HepG2 (cell line): ENCODE measurements around the gene ARHGEF11. TPM values are rescaled to one million over a fixed set of nuclear protein-coding genes. Genes with fewer than 3 reads are reported as not detected.
A peak's percentile ranks its signal among the peaks of the same experiment; 100 is the strongest.

Experiments used
- ATAC-seq: fragments of 200-7000 bp; cut with Tn5 transposase; 3 replicates; pipeline ENCODE4 v1.9.1; 2020; ENCODE audit warnings: mild to moderate bottlenecking, moderate library complexity
- BruUV-seq: library from RNA; stranded (reverse); fragments of 400-500 nt; replicated peaks from 2 replicates; lab custom pipeline; 2021; lab: Mats Ljungman, UMichigan
- CTCF ChIA-PET: fragments of 300-600 bp; formaldehyde crosslinking; extraction: SDS; loops from one replicate; lab custom pipeline; 2021; ENCODE audit warnings: low total read pairs, inconsistent platforms, low intra/inter-chr PET ratio; lab: Yijun Ruan, JAX
- POLR2A ChIA-PET: fragments of 350-600 bp; sonication (Branson Sonifier 250); formaldehyde crosslinking; loops from one replicate; lab custom pipeline; 2020; ENCODE audit warnings: antibody characterized with exemption, inconsistent platforms; lab: Yijun Ruan, JAX
- DNase-seq: peaks from one replicate; pipeline ENCODE4 v3.0.0-alpha.2; 2015; ENCODE audit warnings: low spot score
- FAIRE-seq: peaks from 3 replicates; lab custom pipeline; 2011; peaks lifted over from hg19 to GRCh38; lab: Jason Lieb, UNC
- H2AFZ ChIP-seq: one replicate; pipeline ENCODE4 v1.6.1; 2011; ENCODE audit warnings: low read length, inconsistent platforms
- H3K27ac ChIP-seq: fragments of 300-600 bp; 3 replicates; pipeline ENCODE4 v1.8.0; 2011; ENCODE audit warnings: mixed run types, mild to moderate bottlenecking, mixed read lengths, low read length, inconsistent platforms; ENCODE audit not compliant: insufficient read depth; ENCODE audit errors: extremely low read length
- H3K27me3 ChIP-seq, 2 experiments: fragments of 200-600 bp in 1 of 2; 2 replicates in 1 of 2; 3 replicates in 1 of 2; pipeline versions ENCODE4 v1.6.0 to v1.8.0; 2011; ENCODE audit warnings: low read length in 2 of 2, mild to moderate bottlenecking in 2 of 2, moderate library complexity in 2 of 2, inconsistent platforms in 1 of 2; ENCODE audit not compliant: insufficient read depth in 2 of 2, control insufficient read depth in 1 of 2
- H3K36me3 ChIP-seq, 2 experiments: fragments of 200-600 bp in 1 of 2; replicated peaks in 1 of 2; 2 replicates in 1 of 2; 3 replicates in 1 of 2; pipeline versions ENCODE4 v1.5.1 to v1.8.0; 2011; ENCODE audit warnings: low read length in 2 of 2, inconsistent platforms in 1 of 2; ENCODE audit not compliant: insufficient read depth in 2 of 2, control insufficient read depth in 1 of 2
- H3K4me1 ChIP-seq: 2 replicates; pipeline ENCODE4 v1.5.1; 2012; ENCODE audit warnings: low read length, inconsistent platforms; ENCODE audit not compliant: insufficient read depth
- H3K4me2 ChIP-seq: 2 replicates; pipeline ENCODE4 v1.6.0; 2011; ENCODE audit warnings: low read depth, low read length, inconsistent platforms
- H3K4me3 ChIP-seq, 3 experiments: fragments of 200-600 bp in 1 of 3; sonication (generic), shearing (Covaris generic) in 1 of 3; replicated peaks in 1 of 3; 2 replicates each; pipeline ENCODE4 v1.5.1; 2011 to 2016; ENCODE audit warnings: low read length in 3 of 3, inconsistent platforms in 2 of 3, low read depth in 2 of 3, mild to moderate bottlenecking in 2 of 3, control low read depth in 1 of 3, mixed read lengths in 1 of 3; ENCODE audit not compliant: insufficient read depth in 1 of 3
- H3K79me2 ChIP-seq: one replicate; pipeline ENCODE4 v1.6.1; 2011; ENCODE audit warnings: low read length, inconsistent platforms; ENCODE audit not compliant: insufficient read depth
- H3K9ac ChIP-seq: 2 replicates; pipeline ENCODE4 v1.6.0; 2011; ENCODE audit warnings: mild to moderate bottlenecking, low read depth, low read length, inconsistent platforms; ENCODE audit not compliant: insufficient read depth
- H3K9me3 ChIP-seq: 2 replicates; pipeline ENCODE4 v1.5.1; 2012; ENCODE audit warnings: mild to moderate bottlenecking, low read length
- H4K20me1 ChIP-seq: 2 replicates; pipeline ENCODE4 v1.6.0; 2011; ENCODE audit warnings: inconsistent platforms, mild to moderate bottlenecking, low read length, moderate library complexity; ENCODE audit not compliant: insufficient read depth
- KDM5B ChIP-seq: sonication (generic); formaldehyde crosslinking; IDR thresholded peaks from 2 replicates; pipeline ENCODE4 v1.4.0; 2020; ENCODE audit warnings: missing genetic modification reagents, mild to moderate bottlenecking, borderline replicate concordance
- RXRA ChIP-seq: sonication (generic); formaldehyde crosslinking; IDR thresholded peaks from 2 replicates; pipeline ENCODE4 v1.5.1; 2020; ENCODE audit warnings: missing genetic modification reagents
- THRA ChIP-seq: sonication (generic); formaldehyde crosslinking; IDR thresholded peaks from 2 replicates; pipeline ENCODE4 v1.4.0; 2020; ENCODE audit warnings: missing genetic modification reagents, borderline replicate concordance
- ZBTB25 ChIP-seq: IDR thresholded peaks from 2 replicates; pipeline ENCODE4 v1.6.1; 2018; ENCODE audit warnings: missing genetic modification reagents
- ZBTB3 ChIP-seq: sonication (generic); formaldehyde crosslinking; IDR thresholded peaks from 2 replicates; pipeline ENCODE4 v1.4.0; 2020; ENCODE audit warnings: low read depth, mild to moderate bottlenecking, moderate library complexity, missing genetic modification reagents, borderline replicate concordance
- ZBTB7B ChIP-seq: sonication (generic); formaldehyde crosslinking; IDR thresholded peaks from 2 replicates; pipeline ENCODE4 v1.4.0; 2020; ENCODE audit warnings: missing genetic modification reagents
- ZNF253 ChIP-seq: sonication (generic); formaldehyde crosslinking; IDR thresholded peaks from 2 replicates; pipeline ENCODE4 v1.8.0; 2022; ENCODE audit warnings: mild to moderate bottlenecking, missing genetic modification reagents, borderline replicate concordance
- ZNF350 ChIP-seq: sonication (generic); formaldehyde crosslinking; IDR thresholded peaks from 2 replicates; pipeline ENCODE4 v1.4.0; 2020; ENCODE audit warnings: mild to moderate bottlenecking, low read depth, missing genetic modification reagents, borderline replicate concordance
- ZNF512 ChIP-seq: sonication (generic); formaldehyde crosslinking; IDR thresholded peaks from 2 replicates; pipeline ENCODE4 v1.4.0; 2020; ENCODE audit warnings: mild to moderate bottlenecking, missing genetic modification reagents
- ZNF552 ChIP-seq: sonication (generic); formaldehyde crosslinking; IDR thresholded peaks from 2 replicates; pipeline ENCODE4 v1.9.0; 2022; ENCODE audit warnings: missing genetic modification reagents, mild to moderate bottlenecking, borderline replicate concordance
- WGBS: methylation state at CpG from one replicate; pipeline ENCODE4 v1.1.6; 2017; ENCODE audit warnings: low lambda C conversion rate; 5-methylcytosine and 5-hydroxymethylcytosine counted together
- in situ Hi-C: cut with HindIII; loops from 2 replicates; pipeline ENCODE4 v1.10.0; 2017; ENCODE audit warnings: low pct_unique_long_range_greater_than_20kb; ENCODE audit not compliant: extremely low pct_ligation_motif_present
- intact Hi-C: fragments of 100-400 bp; cut with micrococcal nuclease; formaldehyde crosslinking; loops from one replicate; pipeline ENCODE4 v1.10.0; 2022; ENCODE audit not compliant: unreplicated experiment
- polyA plus RNA-seq, 8 experiments: library from polyadenylated mRNA; depleted of rRNA in 3 of 8; stranded (reverse) in 7 of 8; unstranded in 1 of 8; fragments of >200 nt; fragmentation: Illumina TruSeq in 4 of 8; extraction: Trizol in 4 of 8; gene quantifications; 2 replicates each; pipeline versions ENCODE4 v1.2.1 to v1.2.3, GENCODE V29; 2011 to 2016; ENCODE audit warnings: low read depth in 4 of 8, missing spikeins in 1 of 8, mixed read lengths in 1 of 8; ENCODE audit not compliant: insufficient read depth in 1 of 8
- total RNA-seq, 5 experiments: library from RNA; depleted of rRNA; stranded (reverse); fragments of >200 nt; fragmentation: Illumina TruSeq; extraction: Trizol; gene quantifications; 2 replicates each; pipeline ENCODE4 v1.2.3, GENCODE V29; 2016; ENCODE audit warnings: low read depth in 1 of 5

The ARHGEF11 gene
- total and polyA plus RNA-seq, 2 of the 13 experiments (the other 11 are each of a cell fraction or from before 2014, with no cell fraction given) = 16.5 to 21.2 TPM

DNA sequence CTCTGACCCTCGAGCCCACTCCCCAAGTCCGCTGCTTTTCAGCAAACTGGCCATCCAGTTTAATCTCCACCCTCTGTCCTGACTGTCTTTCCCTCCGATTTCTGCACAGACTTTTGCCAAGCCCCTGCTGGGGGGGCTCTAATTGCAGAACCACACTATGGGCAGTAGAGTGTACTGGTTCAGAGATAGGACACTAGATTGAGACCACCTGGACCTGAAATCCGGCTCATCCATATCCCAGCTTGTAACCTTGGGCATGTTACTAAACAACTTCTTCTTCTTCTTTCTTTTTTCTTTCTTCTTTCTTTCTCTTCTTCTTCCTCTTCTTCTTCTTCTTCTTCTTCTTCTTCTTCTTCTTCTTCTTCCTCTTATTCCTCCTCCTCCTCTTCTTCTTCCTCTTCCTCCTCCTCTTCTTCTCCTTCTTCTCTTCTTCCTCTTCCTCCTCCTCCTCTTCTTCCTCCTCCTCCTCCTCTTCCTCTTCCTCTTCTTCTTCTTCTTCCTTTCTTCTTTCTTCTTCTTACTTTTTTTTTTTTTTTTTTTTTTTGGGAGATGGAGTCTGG is 117.4 kb downstream of the ARHGEF11 start:
- in situ Hi-C loops (loop anchor here (5.0 to 10.0 kb wide), 2 partner anchors 36 to 233 kb away; partner anchors contain the start of gene PEAR1), intact Hi-C loops (no loop called here)
- no TSS peak for BruUV-seq
- Histone ChIP-seq H3K36me3 (no peaks in the 10 kb centered on the region), H3K4me2 (peak overlapping the region; percentile 80), H3K79me2 (no peaks in the 10 kb centered on the region), H3K4me1 (peaks cover 20% of the 10 kb centered on the region), H3K9me3 (no peaks in the 10 kb centered on the region), H3K27ac (no peak overlapping the region), H3K9ac (no peak overlapping the region), H4K20me1 (0 out of 2 replicates have a peak, but pooled peaks cover 4% of the 10 kb centered on the region), H3K27me3 (peaks cover 16 to 70% of the 10 kb centered on the region in 2 experiments; a peak in 4 of 5 replicates), H2AFZ (no peak overlapping the region), H3K4me3 (peak overlapping the region in 1 of 3 experiments; percentile 65; a peak in 1 of 6 replicates)
- WGBS = 0% methylated on average over 2 of the region's 4 CpGs
- ChIA-PET POLR2A (no interaction called here), CTCF (interaction anchor here (1.3 to 2.7 kb wide), 3 partner anchors 36 to 131 kb away, joined by 4 to 14 read pairs (median 7); no protein-coding TSS in a partner anchor)
- TF ChIP-seq ZNF512 (CRISPR knock-in tag) = peak; percentile 81
- no peak for TF ChIP-seq ZNF253
- no peak for FAIRE-seq
- peak; percentile 17 for ATAC-seq
- no peak for DNase-seq

DNA sequence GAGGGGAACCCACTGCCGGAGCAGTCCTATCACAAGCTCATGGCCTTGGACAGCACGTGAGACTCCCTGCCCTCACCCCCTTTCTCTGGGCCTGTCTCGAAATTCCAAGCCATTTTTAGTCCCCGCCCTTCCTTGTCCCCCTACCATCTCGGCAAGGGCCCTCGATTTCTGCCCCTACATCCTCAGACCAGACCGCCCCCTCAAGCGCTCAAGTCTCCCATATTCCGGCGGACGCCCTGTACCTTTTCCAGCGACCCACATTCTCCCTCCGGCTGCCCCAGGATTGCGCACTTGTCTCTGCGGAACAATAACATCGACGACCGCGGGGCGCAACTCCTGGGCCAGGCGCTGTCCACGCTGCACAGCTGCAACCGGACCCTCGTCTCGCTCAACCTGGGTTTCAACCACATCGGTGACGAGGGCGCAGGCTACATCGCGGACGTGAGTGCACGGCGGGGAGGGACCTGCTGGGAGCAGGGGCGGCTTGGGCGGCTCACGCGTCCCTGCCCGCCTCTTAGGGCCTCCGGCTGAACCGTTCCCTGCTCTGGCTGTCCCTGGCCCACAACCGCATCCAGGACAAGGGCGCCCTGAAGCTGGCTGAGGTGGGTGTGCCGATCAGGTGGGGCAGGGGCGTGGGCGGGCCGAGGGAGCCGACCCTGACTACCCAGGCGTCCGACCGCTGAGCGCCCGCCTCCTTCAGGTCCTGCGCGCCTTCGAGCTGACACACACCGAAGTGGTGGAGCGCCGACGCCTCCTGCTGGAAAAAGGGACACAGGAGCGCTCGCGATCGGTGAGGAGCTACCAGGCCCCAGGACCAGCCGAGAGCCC is 118.1 kb downstream of the ARHGEF11 start:
- no peaks in the 10 kb centered on the region for H3K36me3 ChIP-seq
- DNase-seq (peak; percentile 48), ATAC-seq (peak; percentile 86), FAIRE-seq (no peak)
- H3K9ac ChIP-seq = no peak overlapping the region
- intact Hi-C loops = loop anchor here (1.0 kb wide), 1 partner anchor 35 kb away; no protein-coding TSS in a partner anchor
- BruUV-seq = no TSS peak
- H3K4me1 ChIP-seq = peaks cover 20% of the 10 kb centered on the region
- no peak overlapping the region for H3K27ac ChIP-seq
- H4K20me1 ChIP-seq = 0 out of 2 replicates have a peak, but pooled peaks cover 4% of the 10 kb centered on the region
- ChIA-PET POLR2A (no interaction called here), CTCF (interaction anchor here (1.3 to 2.7 kb wide), 3 partner anchors 35 to 130 kb away, joined by 4 to 14 read pairs (median 7); no protein-coding TSS in a partner anchor)
- peaks cover 19 to 77% of the 10 kb centered on the region in 2 experiments; a peak in 4 of 5 replicates for H3K27me3 ChIP-seq
- no peaks in the 10 kb centered on the region for H3K9me3 ChIP-seq
- in situ Hi-C loops = loop anchor here (5.0 to 10.0 kb wide), 2 partner anchors 35 to 233 kb away; partner anchors contain the start of gene PEAR1
- WGBS = 16% methylated on average over 22 of the region's 64 CpGs
- H2AFZ ChIP-seq = no peak overlapping the region
- H3K4me2 ChIP-seq = peak overlapping the region; percentile 80
- no peaks in the 10 kb centered on the region for H3K79me2 ChIP-seq
- peak overlapping the region; percentile 16 to 65 (median 49); a peak in 3 of 6 replicates for H3K4me3 ChIP-seq
- 0 out of 2 replicates have a peak, but pooled peaks have one; percentile 22 for TF ChIP-seq ZBTB7B
- no peak for TF ChIP-seq ZNF552 (CRISPR knock-in tag)
- peak; percentile 76 for TF ChIP-seq KDM5B (CRISPR knock-in tag)
- no peak for TF ChIP-seq ZBTB25 (CRISPR knock-in tag)
- 0 out of 2 replicates have a peak, but pooled peaks have one; percentile 17 for TF ChIP-seq THRA (CRISPR knock-in tag)
- peak; percentile 51; the same call in 1 of the 2 replicates for TF ChIP-seq ZNF350 (CRISPR knock-in tag)
- TF ChIP-seq ZBTB3 (CRISPR knock-in tag) = no peak
- peak; percentile 28; the same call in 1 of the 2 replicates for TF ChIP-seq RXRA (CRISPR knock-in tag)
